GM18517 (cell line): ENCODE measurements around the gene PRKN.
"Not testable (repeated sequence)": the region's sequence is repeated elsewhere in the genome, so short reads cannot be mapped to it uniquely, and the experiment has no call there.

Source experiments
- ATAC-seq: cut with Tn5 transposase; IDR thresholded peaks from one replicate; pipeline ENCODE4 v1.9.1; 2021; ENCODE audit warnings: mild to moderate bottlenecking, moderate library complexity; ENCODE audit not compliant: unreplicated experiment

The PRKN gene

DNA sequence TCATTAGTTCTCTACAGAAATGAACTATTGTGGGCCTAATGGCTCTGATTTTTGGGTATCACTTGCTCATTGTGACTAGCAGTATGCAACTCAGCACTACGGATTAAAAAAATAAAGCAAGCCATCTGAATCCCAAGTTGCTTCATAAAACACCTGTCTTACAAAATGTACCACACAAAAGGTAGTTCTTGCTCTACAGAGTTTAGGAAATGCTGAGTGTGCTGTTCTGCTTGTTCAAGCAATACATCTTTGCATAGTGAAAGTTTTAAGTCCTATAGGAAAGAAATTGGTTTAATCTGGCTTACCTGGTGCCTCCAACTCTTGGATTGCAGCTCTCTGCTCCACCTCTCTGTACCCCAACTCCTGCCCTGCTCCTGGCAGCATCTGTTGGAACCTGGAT lies 1187.0 kb downstream of the PRKN start:
- ATAC-seq: no peak

DNA sequence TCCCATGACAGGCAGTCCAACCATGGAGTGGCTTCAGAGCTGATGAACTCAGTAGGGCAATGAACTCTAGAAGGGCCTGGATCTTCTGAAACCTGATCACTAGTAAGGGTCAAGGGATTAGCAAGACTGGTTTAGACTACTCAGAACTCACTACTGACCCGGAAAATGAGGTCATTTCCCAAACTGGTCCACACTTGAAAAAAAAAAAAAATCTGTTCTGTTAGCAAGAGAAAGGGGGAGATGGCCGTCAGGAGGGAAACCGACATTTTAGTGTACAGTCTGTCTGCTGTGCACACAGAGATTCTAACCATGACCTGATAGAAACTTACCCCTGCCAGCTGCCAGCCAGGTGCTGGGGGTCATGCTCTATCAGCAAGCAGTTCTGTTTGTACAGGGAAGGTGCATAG lies 1191.3 kb downstream of the PRKN start:
- ATAC-seq: no peak

DNA sequence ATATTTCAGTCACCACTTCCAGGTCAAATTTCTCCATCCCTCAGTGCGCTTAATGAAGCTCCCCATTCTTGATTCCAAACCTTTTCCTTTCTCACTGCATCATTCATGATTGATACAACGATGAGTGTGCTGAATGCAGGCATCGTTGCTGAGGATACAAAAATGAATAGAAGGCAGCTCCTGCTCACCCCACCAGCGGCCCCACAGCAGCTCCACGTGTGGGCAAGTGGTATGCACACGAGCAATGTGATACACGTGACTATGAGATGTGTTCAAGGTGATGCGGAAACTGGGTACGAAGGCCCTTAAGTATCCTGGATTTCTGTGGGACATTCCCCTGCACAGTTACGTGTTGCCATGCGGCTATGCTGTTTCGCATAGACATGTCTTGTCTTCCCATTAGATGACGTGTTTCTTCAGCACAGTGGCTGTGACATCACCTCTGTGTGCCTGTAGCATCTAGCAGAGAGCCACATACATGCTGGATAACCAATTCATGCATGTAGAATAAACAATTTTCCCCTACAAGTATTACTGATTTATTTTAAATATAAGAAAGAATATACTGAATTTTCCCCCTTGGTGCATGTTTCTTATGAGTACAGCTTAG lies 1193.2 kb downstream of the PRKN start:
- ATAC-seq: no peak

DNA sequence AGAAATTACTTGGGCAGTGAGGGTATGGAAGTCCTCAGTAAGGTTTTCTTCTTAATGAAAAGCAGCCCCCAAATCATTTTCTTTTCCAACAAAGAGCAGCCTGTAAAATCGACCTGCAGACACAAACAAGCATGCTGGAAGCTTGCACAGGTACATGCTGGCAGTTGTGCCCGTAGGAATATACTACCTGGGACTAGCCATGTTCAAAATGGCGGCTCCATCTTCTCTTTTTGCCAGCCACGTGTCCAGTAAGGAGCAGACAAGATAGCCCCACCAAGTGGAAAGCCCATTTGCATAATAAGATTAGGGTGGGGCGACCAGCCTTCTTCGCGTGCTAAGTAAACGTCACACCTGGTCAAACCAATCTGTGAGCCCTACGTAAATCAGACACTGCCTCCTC lies 1194.3 kb downstream of the PRKN start:
- ATAC-seq: no peak

DNA sequence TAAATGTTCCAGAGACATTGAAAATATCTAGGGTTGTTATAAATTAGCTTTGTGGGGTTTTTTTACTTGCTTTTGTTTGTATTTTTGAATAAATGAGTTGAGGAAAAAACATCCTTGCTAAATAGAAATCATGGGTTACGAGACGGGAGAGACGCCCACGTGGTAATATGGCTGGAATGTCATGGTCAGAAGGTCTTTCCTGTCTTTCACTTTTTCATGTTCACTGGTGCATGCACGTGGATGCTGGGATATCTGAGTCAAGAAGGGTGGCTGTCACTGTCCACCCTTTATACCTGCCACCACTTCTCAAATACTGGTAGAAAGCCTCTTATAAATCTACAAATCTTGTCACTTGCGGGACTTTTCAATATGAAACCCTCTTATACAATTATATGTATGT lies 1195.0 kb downstream of the PRKN start:
- ATAC-seq: no peak

DNA sequence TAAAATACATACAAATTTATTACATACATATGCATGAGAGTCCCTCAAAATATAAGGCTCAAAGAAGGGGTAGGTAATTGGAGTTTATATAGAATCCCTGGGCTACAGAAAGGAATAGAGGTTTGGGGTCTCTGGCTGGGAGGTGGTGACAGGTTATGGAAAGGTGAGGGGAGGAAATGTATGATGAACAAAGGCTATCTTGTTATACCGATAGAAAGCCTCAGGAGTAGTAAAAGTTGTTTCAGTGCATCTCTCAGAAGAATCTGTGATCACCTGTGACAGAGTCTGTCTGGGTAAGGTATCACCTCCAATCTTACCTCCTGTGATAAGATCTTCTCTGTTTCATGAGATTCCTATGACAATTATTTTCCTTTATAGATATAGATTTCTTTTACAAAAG lies 1200.8 kb downstream of the PRKN start:
- ATAC-seq: no peak

DNA sequence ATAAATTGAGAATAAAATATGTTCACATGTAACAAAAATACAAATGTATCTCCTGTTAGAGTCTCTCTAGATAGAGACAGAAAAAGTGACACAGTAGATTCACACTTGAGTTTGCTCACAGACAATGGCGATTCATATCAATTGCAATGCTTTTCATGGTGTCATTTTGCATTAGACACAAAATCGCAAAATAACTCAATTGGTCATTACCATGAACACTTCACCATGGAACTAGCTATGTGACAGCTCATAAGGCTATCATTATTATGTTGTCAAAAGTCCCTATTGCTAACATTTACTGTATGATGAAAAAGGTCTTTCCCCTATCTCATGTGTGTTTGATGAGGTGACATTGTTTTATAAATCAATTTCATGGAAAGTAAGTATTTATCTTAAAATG lies 1204.2 kb downstream of the PRKN start:
- no peak for ATAC-seq

DNA sequence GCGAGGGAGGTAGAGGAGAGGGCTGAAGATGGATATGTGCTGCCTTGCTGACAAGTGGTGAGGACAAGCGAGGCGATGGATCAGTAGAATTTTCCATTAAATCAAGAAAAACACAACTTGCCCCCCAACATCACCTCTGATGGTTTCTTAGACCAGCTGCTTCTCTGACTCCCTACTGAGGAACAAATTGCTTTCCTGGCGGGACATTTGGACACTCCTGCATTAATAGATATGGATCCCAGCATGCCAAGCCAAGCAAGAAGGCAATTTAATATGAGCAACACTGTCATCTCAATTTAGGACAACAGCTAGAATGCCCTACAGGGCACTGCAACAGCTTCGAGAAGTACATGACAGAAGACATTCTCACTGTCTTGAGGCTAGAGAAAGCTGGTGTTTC lies 1205.3 kb downstream of the PRKN start:
- ATAC-seq: no peak

DNA sequence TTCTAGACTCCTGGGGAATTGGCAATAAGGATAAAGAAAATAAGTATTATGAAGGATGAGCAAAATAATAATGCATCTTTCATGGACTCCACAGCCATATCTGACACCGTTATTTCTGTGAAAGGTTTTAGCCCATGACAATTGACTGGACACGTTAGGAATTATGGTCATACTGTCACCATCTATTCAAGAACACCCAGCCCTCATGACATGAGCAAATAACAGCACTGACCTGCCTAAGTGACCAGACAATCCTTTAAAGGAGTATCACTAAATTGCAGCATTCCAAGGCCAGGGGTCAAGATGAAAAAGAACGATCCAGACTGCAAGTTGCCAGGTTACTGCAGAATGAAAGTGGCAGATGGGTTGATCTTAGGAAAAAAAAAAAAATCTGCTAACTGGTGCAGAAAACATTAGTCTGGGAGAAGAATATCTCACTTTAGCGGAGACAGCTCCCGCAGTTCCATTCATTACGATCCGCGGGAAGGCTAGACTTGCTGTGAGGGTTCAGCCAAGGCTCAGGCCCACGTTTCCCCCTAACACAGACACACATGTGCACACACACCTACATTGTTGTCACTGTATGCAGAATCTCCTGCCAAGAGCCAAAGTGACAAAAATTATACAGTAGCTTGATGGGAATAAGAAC lies 1216.0 kb downstream of the PRKN start:
- ATAC-seq: no peak

DNA sequence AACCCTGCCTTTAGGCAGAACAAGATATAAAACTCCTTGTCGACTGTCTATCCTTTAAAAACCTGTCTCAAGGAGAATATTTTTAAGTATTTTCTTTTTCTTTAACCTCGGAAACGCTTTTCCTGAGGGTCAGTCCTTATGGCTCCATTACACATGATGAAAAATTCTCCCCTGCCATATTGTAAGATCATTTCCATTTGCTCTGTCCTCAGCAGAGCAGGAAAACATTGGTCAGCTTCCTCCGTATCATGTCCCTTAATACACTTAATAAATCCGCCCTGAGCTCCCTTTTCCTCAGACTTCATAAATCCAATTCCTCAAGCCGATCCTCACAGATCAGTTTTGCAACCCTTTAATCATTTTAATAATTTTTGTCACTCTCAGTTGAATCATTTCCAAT lies 1219.2 kb downstream of the PRKN start:
- ATAC-seq: no peak

DNA sequence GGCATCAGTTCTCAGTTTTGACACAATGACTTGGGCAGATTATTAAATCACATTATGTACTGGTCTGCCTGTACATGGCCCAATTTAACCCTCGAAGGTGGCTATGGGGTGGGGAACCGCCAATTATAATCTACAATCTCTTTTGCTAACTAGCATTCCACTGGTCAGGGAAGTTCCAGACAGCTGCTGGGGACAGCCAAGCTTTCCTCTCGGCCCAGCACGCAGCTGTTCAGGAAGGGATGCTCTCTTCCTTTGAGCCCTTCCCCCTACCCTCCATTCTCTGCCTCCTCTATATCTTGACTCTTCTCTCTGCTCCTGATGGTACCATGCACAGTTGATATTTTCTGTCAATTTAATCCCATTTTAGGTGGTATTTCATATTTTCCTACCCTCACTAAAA lies 1220.2 kb downstream of the PRKN start:
- no peak for ATAC-seq

DNA sequence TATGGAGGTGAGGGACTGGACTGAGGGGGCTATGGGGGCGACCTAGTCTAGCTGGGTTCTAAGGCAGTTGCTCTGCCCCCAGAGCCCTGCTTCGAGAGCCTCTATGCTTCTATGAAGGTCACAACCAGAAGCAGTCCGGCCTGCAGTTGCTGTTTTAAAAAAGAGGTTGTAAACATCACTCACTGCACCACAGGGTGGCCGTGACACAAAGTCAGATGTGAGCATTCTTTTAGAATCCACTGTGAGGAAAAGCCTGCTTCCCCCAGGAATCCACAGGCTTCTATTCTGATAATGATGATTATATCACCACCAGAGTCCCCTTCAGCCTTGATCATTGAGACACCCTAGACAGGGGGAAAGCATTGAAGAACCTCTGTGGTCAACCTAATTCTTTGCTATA lies 1224.0 kb downstream of the PRKN start:
- ATAC-seq: no peak

DNA sequence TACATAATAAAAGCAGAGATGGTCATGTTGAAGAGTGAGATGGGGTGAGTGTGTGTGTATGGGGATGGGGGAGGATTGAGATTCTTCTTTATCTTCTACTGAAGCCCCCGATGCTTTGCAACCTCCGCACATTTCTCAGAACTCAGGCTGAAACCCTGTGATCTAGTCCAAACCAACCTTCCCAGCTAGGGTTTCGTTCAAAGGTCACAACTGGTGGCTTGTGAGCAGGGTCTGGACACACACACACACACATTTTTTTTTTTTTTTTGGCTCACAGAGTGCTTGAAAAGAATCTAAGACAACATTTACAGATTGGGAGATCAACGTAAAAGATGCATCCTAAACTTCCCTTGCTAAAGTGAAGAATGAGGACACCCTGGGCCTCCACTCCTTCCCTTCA lies 1228.7 kb downstream of the PRKN start:
- ATAC-seq: no peak

DNA sequence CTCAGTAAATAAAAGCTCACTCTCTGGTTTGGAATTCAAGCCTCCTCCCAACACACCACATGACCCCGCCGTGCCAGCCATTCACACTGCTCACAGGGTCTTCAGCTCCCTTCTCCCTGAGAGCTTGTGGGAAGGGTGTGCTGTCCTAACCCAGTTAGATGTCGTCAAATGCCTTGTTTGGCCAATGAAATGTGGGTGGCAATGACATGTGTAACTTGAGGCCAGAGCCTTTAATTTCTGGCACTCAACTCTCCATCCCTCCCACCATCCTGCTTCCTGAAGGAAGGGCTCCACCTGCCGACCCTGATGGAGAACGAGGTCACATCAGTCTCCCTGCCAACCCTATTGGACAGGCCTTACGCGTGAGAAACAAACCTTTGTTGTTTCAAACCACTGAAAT lies 1229.2 kb downstream of the PRKN start:
- no peak for ATAC-seq

DNA sequence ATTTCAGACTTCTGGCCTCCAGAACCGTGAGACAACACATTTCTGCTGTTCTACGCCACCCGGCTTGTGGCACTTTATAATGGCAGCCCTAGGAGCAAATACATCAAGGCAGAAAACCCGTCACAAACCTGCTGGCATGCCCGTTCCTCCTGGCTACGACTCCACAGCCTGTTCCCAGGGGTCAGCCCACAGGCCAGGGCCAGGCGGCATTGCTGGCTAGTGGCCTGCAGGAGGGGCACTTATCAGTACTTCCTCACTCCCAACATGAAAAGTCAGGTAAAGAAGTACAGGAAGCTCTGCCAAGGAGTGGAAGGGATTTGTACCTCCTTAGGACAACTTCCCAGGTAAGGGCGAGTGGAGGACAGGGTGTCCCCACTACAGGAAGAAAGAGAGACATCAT lies 1230.6 kb downstream of the PRKN start:
- ATAC-seq: no peak

DNA sequence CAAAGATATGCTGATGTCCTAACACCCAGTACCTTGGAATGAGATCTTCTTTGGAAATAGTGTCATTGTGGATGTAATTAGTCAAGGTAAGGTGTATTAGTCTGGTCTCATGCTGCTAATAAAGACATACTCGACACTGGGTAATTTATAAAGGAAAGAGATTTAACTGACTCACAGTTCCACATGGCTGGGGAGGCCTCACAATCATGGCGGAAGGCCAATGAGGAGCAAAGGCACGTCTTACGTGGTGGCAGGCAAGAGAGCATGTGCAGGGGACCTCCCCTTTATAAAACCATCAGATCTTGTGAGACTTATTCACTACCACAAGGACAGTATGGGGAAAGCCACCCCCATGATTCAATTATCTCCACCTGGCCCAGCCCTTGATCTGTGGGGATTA lies 1231.3 kb downstream of the PRKN start:
- ATAC-seq: not testable (repeated sequence)

DNA sequence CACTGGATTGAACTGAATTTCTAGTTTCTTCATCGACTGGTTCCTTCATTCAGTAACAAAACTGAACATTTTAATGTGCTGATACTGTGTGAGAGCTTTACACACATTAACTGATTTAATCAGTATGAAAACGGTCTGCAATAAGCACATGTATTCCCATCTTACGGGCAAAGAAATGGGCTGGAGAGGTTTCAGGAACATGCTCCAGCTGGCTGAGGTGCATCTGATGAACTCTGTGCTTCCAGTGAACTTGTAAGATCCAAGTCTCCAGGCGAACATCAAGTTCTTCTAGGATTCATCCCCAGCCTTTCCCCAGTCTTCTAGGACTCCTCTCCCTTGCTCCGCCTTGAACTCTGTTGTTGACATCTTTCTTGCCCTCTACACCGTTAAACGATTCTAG lies 1233.0 kb downstream of the PRKN start:
- no peak for ATAC-seq

DNA sequence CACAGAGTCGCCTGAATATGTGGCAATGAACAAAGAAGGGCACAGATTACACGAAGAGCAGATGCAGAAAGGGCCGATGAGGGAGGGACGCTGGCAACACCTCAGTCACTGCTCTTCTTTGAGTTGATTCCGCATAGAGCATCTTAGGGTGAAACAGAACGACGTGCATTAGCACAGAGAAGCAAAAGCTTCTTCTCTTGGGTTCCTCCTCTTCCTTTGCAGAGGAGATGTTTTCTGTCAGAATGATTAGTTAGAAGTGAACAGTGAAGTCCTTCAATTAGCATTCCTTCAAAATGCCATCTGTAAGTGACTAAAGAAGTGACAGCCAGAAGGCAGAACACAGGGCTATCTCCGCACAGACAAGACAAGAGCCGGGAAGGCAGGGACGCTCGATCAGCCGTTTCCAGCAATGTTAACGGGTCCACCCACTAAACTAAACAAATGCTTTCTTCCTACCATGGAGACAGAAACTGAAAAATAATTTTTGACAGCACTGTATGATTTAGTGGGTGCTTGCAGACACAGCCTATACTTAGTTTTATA lies 1233.9 kb downstream of the PRKN start:
- no peak for ATAC-seq

DNA sequence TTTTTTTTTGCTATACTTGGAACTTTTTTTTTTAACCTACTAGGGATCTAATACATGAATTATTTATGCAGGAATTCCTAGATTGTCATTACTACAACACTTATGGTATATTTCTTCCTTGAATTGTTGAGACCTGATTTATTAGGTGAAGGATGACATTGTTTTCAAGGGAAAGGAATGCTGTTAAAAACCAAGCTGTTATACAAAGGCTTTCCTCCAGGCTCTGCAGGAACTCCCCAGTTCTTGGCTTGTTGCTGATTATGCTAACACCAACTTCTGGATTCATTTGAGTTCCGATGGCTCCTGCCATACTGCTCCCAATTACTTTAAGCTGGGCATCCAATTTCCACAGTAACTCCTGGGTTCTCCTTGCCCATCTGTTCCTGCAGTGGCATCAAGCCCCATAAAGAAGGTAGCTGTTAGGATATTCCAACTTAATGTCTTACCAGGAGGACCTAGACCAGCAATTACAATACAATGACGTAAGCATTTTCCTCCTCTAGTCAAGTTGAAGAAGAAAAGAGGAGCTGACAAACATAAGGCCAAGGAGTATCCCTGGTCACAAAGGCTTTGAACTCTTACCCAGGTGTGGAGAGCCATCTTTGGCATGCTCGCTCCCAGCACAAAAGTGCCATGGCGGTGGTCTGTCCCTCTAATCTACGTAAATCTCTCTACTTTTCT lies 1237.8 kb downstream of the PRKN start:
- no peak for ATAC-seq

DNA sequence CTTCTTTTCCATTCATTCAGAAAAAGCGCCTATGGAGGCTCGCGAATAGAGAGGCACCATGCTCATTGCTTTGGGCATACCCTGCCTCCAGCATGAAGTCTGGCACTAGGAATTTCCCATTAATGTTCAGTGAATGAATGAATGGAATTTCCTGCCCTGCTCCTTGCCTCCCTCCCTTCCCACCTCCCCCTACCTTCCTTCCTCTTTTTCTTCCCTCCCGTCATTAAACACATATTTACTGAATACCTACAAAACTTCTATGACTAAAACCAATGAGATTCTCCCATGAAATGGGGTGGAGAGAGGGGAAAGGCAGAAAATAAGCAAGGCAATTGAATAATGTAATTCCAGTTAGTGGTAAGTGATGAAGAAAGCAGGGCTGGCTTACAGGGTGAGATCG lies 1239.9 kb downstream of the PRKN start:
- no peak for ATAC-seq

DNA sequence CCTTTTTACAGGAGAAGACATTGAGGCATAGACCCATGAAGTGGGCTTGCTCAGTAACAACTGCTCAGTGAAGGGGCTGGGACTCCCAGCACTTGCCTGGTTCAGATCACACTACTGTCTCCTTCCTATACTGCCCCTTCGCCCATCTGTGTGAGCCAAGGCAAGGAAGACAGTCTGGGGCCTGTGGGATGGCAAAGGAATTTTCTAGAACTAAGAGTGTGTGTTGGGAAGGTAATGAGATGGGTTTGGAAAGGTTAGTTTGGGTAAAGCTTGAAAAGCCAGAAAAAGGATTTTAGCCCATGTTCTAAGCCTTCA lies 1240.4 kb downstream of the PRKN start:
- no peak for ATAC-seq
